Rectal smooth muscle tissue (tissue), 1 donor: Measurements from ENCODE around the gene TMEM125.

Source experiments
- H3K27ac ChIP-seq: one replicate; pipeline ENCODE4 v1.7.0; 2013; ENCODE audit warnings: low read depth, low read length, inconsistent platforms
- H3K27me3 ChIP-seq: one replicate; pipeline ENCODE4 v1.7.0; 2013; ENCODE audit warnings: low read length; ENCODE audit not compliant: control insufficient read depth, insufficient read depth
- H3K36me3 ChIP-seq: one replicate; pipeline ENCODE4 v1.7.0; 2013; ENCODE audit warnings: low read length; ENCODE audit not compliant: control insufficient read depth, insufficient read depth
- H3K4me1 ChIP-seq: one replicate; pipeline ENCODE4 v1.7.0; 2013; ENCODE audit warnings: low read length; ENCODE audit not compliant: control insufficient read depth, insufficient read depth
- H3K4me3 ChIP-seq: one replicate; pipeline ENCODE4 v1.7.0; 2013; ENCODE audit warnings: low read length
- H3K9ac ChIP-seq: one replicate; pipeline ENCODE4 v1.7.0; 2013; ENCODE audit warnings: low read length

Gene TMEM125

GRCh38 chr1:43280692-43281091, 10.9 kb downstream of the TMEM125 start:
- H3K36me3 ChIP-seq = no peaks in the 10 kb centered on the region
- H3K4me3 ChIP-seq = no peak overlapping the region
- H3K27ac ChIP-seq = no peak overlapping the region
- H3K9ac ChIP-seq = no peak overlapping the region
- no peaks in the 10 kb centered on the region for H3K27me3 ChIP-seq
- no peaks in the 10 kb centered on the region for H3K4me1 ChIP-seq

- no peak overlapping the region for H3K4me3 ChIP-seq
- no peaks in the 10 kb centered on the region for H3K36me3 ChIP-seq
- no peak overlapping the region for H3K9ac ChIP-seq
- H3K4me1 ChIP-seq = no peaks in the 10 kb centered on the region
- no peaks in the 10 kb centered on the region for H3K27me3 ChIP-seq
- no peak overlapping the region for H3K27ac ChIP-seq
These were observed 12.7 kb downstream of the TMEM125 start for GRCh38 chr1:43282220-43283195.

- Histone ChIP-seq H3K27me3 (no peaks in the 10 kb centered on the region), H3K27ac (no peak overlapping the region), H3K36me3 (no peaks in the 10 kb centered on the region), H3K4me1 (no peaks in the 10 kb centered on the region), H3K4me3 (peak overlapping the region; percentile 64), H3K9ac (no peak overlapping the region)
These were observed 14.3 kb downstream of the TMEM125 start for GRCh38 chr1:43284065-43284464.

GRCh38 chr1:43284546-43285110, 14.8 kb downstream of the TMEM125 start:
- Histone ChIP-seq H3K4me3 (peak overlapping the region; percentile 64), H3K27ac (no peak overlapping the region)

GRCh38 chr1:43285269-43285990, 15.6 kb downstream of the TMEM125 start, which contains the start of gene C1orf210:
Gene C1orf210, minus strand, starts transcription at chr1:43285581. Its CDS starts 2,311 bp downstream, at chr1:43283270.
- Histone ChIP-seq H3K9ac (peak within 1 kb of the TSS; percentile 56), H3K4me3 (peak within 1 kb of the TSS; percentile 64), H3K27ac (no peak within 1 kb of the TSS), H3K4me1 (no peaks in the 10 kb centered on the region), H3K36me3 (no peaks in the 10 kb centered on the region), H3K27me3 (no peaks in the 10 kb centered on the region)

More at GRCh38 chr1:43284546-43285110, 14.8 kb downstream of the TMEM125 start:
- no peaks in the 10 kb centered on the region for H3K4me1 ChIP-seq
- no peaks in the 10 kb centered on the region for H3K36me3 ChIP-seq
- no peaks in the 10 kb centered on the region for H3K27me3 ChIP-seq
- H3K9ac ChIP-seq = peak overlapping the region; percentile 56

- Histone ChIP-seq H3K36me3 (no peaks in the 10 kb centered on the region), H3K4me1 (no peaks in the 10 kb centered on the region), H3K4me3 (peak overlapping the region; percentile 58), H3K27me3 (no peaks in the 10 kb centered on the region), H3K9ac (no peak overlapping the region), H3K27ac (no peak overlapping the region)
These were observed 16.3 kb downstream of the TMEM125 start for GRCh38 chr1:43286115-43286514.

- no peak overlapping the region for H3K4me3 ChIP-seq
- no peak overlapping the region for H3K27ac ChIP-seq
- no peaks in the 10 kb centered on the region for H3K4me1 ChIP-seq
- H3K9ac ChIP-seq = no peak overlapping the region
- no peaks in the 10 kb centered on the region for H3K27me3 ChIP-seq
- H3K36me3 ChIP-seq = no peaks in the 10 kb centered on the region
These were observed 16.8 kb downstream of the TMEM125 start for GRCh38 chr1:43286533-43286932.

- Histone ChIP-seq H3K27ac (no peak overlapping the region), H3K4me3 (no peak overlapping the region)
These were observed 18.4 kb downstream of the TMEM125 start for GRCh38 chr1:43288058-43288784.

GRCh38 chr1:43288785-43289706, 19.3 kb downstream of the TMEM125 start:
- Histone ChIP-seq H3K27me3 (no peaks in the 10 kb centered on the region), H3K9ac (no peak overlapping the region), H3K4me1 (no peaks in the 10 kb centered on the region), H3K4me3 (no peak overlapping the region), H3K27ac (no peak overlapping the region), H3K36me3 (no peaks in the 10 kb centered on the region)

More at GRCh38 chr1:43288058-43288784, 18.4 kb downstream of the TMEM125 start:
- H3K27me3 ChIP-seq = no peaks in the 10 kb centered on the region
- H3K36me3 ChIP-seq = no peaks in the 10 kb centered on the region
- no peak overlapping the region for H3K9ac ChIP-seq
- H3K4me1 ChIP-seq = no peaks in the 10 kb centered on the region

- H3K9ac ChIP-seq = no peak overlapping the region
- H3K36me3 ChIP-seq = no peaks in the 10 kb centered on the region
- H3K27ac ChIP-seq = no peak overlapping the region
- H3K4me1 ChIP-seq = no peaks in the 10 kb centered on the region
- H3K27me3 ChIP-seq = no peaks in the 10 kb centered on the region
- no peak overlapping the region for H3K4me3 ChIP-seq
These were observed 22.4 kb downstream of the TMEM125 start for GRCh38 chr1:43292216-43292615.

- no peaks in the 10 kb centered on the region for H3K4me1 ChIP-seq
- H3K36me3 ChIP-seq = no peaks in the 10 kb centered on the region
- H3K9ac ChIP-seq = no peak overlapping the region
- no peak overlapping the region for H3K27ac ChIP-seq
- no peaks in the 10 kb centered on the region for H3K27me3 ChIP-seq
- H3K4me3 ChIP-seq = no peak overlapping the region
These were observed 22.9 kb downstream of the TMEM125 start for GRCh38 chr1:43292679-43293078.
